CD4-positive, alpha-beta T cell treated with Interleukin-1 beta for 1 hour (primary cell): ENCODE measurements around the gene HSPB9.

Experiments
- DNase-seq, 2 donors: peaks; one replicate each; pipeline ENCODE4 v3.0.0-alpha.2; 2020 to 2022

HSPB9 gene

DNA sequence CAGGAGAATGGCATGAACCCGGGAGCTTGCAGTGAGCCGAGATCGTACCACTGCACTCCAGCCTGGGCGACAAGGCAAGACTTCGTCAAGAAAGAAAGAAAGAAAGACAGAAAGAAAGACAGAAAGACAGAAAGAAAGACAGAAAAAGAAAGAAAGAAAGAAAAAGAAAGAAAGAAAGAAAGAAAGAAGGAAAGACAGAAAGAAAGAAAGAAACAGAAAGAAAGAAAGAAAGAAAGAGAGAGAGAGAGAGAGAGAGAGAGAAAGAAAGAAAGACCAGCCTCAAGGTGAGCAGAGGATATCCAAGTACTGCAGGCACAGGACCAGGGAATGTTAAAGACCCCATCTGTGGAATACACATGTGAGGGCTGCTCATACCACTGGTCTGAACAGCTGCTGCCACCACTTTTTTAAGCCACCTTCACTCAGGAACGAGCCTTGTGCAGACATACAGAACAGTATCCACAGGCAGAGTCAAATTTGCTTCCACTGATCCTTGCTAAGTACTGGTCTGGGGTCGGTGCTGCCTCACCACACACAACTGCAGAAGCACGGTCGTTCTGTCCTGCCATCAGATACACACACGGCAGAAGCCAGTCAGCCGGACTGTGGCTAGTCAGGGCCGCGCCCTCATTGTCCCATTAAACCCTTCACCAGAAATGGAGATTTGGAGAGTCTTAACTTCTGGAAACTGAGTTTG lies 24.5 kb downstream of the HSPB9 start:
- no peak for DNase-seq

DNA sequence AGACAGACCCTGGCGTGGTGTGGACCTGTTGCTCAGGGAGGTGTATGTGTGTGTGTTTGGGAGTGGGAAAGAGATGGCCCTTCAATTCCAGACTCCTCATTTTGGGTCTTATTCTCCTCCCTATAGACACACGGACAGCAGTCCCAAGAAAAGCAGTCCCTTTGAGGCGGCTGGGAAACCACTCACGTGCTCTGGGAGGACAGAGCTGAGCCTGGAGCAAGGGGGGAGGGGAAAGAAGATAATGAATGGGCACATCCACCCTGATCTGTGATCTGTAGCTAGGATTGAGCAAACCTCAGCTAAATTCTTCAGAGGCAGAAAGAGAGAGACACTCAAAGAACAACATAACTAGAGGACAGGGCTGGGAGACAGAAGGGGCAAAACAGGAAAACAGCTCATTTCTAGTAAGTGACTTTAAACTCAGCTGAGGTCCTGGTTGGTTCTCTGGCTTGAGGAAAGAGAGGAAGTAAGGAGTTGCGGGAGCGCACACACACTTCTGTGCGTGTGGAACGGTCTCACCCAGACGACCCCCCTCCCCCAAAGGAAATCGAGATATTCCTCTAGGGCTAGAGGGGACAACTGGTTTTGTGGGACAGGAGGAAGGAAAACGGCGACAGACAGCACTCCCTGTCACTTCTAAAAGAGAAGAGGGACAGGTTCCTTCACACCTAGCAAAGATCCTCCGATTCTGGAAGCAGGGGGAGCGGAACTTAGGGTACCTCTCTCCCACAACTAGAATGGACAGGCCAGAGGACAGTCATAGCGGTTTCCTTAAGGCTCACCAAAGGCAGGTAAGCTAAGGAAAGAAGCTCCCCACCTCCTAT lies 31.5 kb downstream of the HSPB9 start:
- DNase-seq = no peak

DNA sequence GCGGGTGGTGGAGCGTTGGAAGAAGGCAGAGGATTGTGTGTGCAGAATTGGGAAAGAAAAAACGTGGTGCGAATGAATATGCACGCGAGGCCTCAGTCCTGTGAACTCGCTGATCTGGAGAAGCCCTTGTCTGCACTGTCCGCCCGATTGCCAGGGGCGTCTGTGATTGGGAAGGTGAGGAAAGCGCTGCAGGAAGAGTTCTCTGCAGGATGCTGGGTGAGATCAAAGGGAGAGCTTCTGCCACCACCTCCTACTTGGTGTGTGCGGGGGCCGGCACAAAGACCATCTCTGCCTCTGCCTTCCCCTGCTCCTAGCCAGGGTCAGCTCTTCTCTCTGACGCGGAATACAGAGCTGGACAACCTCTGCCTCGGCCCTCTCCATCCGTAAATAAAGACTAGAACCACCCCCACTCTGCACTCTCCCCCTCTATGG lies 33.0 kb downstream of the HSPB9 start:
- no peak for DNase-seq

DNA sequence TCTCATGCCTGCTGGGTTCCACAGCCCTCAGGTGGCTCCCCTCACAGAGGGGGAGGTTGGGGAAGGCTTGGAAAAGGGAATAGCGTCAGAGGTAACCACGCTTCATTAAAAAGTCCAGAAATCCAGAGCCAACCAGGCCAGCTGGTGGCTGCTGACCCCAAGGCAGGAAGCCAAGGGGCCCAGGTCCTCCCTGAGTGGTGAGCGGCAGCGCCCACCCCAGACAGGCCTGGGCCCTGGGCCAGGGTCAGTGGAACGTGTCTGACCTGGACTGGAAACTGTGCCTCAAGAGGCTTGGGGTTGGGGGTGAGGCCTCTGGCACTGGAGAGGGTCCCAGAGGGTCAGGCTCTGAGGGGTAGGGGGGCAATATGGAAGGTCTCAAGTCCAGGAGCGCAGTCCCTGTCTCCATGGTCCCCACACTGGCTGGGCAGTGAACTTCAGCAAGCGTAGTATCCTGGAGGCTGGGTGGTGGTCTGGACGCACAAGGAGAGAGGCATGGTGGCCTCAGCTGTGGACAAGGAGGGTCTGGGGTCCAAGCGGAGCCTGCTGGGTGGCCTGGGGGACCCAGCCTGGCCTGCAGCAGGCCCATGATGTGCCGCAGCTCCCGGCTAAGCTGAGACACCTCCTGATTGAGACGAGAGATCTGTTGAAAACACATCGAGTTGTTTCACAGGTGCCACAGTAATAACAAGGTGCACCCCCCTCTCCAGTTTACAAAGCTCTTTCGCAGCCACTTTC lies 37.4 kb downstream of the HSPB9 start:
- DNase-seq = no peak

DNA sequence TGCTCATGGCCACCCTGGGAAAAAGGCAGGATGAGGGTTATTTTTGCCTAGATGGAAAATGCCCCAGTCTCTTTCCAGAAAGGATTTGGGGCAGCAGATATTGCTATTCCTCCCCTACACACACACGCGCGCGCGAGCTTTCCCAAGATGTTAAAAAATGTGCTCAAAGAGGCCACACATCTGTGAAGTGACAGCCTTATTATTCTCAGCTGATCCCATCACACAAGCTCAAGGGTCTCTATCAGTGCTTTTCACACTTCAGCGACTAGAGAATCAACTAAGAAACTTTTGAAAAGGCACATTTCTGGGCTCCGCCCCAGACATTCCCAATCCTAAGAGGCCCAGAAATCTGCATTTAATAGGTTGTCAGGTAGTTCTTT lies 37.9 kb downstream of the HSPB9 start:
- no peak for DNase-seq

DNA sequence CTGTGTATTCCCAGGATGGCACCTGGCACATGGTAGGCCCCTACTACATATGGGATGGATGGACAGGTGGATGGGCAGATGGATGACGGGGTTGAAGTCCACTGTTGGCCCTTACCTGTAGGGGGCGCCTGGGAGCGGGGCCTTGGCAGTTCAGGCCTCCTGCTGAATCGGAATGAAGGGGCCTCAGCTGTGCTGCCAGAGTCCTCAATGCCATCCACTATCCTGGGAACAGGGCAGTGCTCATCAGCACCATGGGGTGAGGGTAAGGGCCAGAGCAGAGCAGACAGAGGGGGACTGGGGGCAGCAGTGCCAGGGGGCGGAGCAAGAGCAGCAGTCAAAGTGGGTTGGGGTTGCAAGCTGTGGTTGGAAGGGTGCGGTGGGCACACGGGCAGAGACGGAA lies 40.5 kb downstream of the HSPB9 start:
- peak in 1 of 2 donors; percentile 30 for DNase-seq

DNA sequence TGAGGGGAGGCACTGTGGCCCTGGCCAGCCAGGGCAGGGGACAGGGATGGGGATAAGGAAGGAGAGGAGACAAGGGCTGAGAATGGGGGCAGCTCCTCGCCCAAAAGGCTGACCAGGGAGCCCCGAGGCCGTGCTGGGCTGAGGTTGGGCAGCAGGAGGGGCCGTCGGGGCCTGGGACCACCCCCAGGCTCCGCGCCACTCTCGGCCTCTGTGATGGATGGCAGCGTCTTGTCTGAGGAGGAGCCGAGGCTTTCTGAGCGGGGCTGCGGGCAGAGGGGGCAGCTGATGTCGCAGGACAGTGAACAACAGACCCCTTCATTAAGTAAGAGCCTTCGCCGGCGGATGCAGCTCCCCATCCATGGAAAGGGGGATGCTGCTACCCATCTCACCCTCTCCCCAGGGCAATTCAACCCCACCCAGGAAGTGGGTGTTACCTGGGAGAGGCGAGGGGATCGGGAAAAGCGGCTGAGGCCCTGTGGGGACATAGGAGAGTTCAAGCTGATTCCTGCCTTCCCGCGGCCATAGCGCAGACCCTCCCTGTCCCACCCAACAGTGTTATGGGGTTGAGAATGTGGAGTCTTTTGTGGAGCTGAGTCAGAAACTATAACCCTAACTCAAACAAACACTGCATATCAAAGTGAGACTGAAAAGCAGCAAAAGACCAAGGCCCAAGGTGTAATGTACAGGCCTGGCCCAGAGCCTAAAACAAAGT lies 41.2 kb downstream of the HSPB9 start:
- DNase-seq = no peak

DNA sequence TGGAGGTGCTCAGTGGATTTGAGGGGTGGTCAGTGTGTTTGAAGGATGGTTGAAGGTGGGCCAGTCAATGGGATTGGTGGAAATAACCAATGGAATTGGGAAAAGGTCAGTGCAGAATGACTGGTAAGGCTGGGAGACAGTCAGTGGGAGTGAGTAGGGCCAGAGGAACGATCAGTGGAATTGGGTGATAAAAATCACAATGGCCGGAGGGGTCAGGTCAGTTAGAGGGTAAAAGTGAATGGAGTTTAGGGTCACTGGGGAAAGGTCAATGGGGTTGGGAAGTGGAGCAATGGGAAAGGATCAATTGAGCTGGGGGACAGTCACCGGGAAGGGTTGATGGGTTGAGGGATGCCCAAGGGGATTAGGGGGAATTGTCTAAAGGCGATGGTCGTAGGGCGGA lies 43.1 kb downstream of the HSPB9 start:
- DNase-seq = no peak

DNA sequence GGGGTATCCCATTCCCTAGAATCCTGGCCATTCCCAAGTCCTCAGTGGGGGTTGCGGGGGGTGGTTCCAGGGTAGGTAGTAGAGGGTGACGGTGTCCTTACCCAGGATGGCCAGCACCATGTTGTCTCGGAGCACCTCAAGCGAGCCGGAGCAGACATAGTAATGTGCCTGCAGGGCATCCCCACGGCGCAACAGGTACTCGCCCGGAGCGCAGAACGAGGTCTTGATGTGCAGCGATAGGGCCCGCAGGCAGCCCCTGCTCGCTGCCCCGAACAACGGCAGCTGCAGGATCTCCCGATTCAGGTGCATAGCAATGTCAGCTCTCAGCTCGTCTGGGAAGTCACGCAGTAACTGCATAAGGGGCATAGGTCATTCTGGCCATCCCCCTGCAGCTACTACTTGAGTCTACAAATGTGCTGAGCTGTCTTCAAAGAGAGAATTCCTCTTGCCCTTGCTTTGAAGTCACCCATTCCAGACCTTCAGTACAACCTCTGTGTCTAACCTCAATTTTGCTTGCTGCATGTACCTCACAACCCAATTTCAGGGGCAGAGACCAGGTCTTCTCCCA lies 43.7 kb downstream of the HSPB9 start:
- DNase-seq = no peak

DNA sequence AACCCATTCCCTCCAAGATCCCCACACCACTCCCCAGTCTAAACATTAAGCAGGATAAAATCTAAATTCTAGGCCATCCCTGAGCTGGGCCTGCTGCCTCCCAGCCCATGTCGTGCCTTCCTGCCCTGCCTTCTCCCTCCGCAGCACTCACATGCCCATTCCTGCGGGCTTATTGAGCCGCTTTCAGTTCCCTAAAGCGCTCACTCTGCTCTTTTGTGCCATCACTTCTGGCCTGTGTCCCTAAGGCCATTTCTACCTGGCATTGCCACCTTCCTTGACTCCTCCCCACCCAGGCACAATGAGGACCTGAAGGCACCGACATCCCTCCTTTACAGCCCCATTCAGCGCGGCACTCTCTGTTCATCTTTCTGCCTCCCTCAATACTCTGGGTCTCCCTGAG lies 45.2 kb downstream of the HSPB9 start:
- DNase-seq = no peak

DNA sequence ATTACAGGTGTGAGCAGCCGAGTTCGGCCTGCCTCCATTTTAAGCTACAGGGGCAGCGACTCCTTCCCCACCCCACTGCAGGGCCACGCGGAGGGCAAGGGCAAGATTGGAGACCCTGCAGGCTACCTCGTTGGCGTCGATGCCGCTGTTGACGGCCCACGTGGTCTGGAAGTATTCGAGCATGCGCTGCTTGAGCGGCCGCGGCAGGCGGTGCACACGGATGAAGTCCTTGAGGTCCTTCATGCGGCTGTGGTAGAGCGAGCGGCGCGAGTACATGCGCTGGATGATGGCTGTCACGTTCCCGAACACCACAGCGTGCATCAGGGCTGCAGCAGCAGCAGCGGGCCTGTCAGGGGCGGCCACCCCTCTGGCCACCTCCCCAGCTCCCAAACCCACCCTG lies 46.7 kb downstream of the HSPB9 start:
- DNase-seq = no peak

DNA sequence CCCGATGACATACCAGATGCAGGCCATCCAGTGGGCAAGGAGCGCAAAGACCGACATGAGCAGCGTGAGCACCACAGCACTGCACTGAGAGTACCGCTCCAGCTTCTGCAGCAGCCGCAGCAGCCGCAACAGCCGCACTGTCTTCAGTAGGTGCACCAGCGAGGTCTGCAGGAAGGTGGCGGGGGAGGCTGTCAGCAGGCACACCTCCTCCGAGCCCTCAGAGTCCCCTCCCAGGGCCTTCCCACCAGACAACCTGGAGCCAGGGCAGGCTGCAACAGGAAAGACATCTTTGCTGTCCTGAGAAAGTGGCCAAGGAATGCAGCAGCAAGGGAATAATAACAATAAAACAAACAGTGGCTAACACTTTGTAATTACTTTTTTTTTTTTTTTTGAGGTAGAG lies 49.2 kb downstream of the HSPB9 start:
- no peak for DNase-seq
